Measurements from ENCODE around the gene DRC7.

DNA sequence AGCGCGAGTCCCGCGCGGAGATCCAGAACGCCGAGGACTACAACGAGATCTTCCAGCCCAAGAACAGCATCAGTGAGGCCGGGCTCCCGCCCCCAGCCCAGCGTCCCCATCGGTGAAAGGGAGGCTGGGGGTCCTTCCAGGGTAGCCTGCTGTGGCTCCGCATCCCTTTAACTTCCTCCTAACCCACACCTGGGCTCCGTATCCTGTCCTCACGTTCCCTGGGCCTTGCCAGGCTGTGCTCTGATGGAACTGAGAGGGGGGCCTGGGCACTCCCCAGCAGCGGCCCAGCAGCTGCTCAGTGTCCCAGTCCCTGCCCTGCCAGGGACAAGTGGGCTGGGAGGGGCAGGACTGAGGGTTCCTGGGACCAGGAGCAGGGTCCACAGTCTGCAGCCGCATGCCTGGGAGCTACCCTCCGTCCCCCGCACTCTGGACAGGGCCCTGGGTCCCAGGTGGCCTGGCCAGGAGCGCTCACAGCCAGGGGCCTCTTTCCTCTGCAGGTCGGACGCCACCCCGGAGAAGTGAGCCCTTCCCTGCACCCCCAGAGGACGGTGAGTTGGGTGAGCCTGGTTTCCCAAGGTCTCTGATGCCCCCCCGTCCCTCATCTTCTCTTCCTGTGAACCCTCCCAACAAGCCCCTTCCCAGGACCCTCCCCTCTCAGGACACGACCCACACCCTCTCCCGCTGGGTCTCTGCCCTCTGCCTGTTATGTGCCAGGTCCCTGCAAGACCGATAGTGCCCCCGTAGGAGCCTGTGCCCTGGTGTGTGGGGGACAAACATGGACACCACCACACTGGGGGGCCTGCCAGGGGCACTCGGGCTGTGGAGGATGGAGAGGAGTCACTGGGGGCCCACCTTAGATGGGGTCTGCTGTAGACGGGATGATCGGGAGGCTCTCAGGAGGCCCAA lies 59.1 kb downstream of the DRC7 start:
- TF ChIP-seq, protein P1, sequence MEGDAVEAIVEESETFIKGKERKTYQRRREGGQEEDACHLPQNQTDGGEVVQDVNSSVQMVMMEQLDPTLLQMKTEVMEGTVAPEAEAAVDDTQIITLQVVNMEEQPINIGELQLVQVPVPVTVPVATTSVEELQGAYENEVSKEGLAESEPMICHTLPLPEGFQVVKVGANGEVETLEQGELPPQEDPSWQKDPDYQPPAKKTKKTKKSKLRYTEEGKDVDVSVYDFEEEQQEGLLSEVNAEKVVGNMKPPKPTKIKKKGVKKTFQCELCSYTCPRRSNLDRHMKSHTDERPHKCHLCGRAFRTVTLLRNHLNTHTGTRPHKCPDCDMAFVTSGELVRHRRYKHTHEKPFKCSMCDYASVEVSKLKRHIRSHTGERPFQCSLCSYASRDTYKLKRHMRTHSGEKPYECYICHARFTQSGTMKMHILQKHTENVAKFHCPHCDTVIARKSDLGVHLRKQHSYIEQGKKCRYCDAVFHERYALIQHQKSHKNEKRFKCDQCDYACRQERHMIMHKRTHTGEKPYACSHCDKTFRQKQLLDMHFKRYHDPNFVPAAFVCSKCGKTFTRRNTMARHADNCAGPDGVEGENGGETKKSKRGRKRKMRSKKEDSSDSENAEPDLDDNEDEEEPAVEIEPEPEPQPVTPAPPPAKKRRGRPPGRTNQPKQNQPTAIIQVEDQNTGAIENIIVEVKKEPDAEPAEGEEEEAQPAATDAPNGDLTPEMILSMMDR (IDR thresholded peaks at IDR 0.05; ENCODE audit: low read depth, low read length, poor library complexity, severe bottlenecking) = no peak
- TF ChIP-seq EZH2phosphoT487 (IDR thresholded peaks at IDR 0.05; ENCODE audit: borderline replicate concordance, low read length) = no peak

All from DOHH2 (cell line).